Loucy (cell line): ENCODE results near the gene CACNA2D4.

Experiments
- H2AFZ ChIP-seq: fragments of 200-600 bp; sonication (generic); 2 replicates; pipeline ENCODE4 v1.6.0; 2016; ENCODE audit warnings: antibody characterized with exemption, mild to moderate bottlenecking, low read length, moderate library complexity
- H3F3A ChIP-seq: fragments of 200-600 bp; 2 replicates; pipeline ENCODE4 v1.6.0; 2016; ENCODE audit warnings: antibody characterized with exemption, low read depth, mild to moderate bottlenecking
- H3K27me3 ChIP-seq: fragments of 200-600 bp; sonication (generic); 2 replicates; pipeline ENCODE4 v1.6.1; 2014; ENCODE audit warnings: low read length, mild to moderate bottlenecking; ENCODE audit not compliant: insufficient read depth, poor library complexity, severe bottlenecking
- H3K36me3 ChIP-seq: fragments of 200-600 bp; sonication (generic); 2 replicates; pipeline ENCODE4 v1.6.1; 2016; ENCODE audit warnings: low read length; ENCODE audit not compliant: insufficient read depth
- H3K4me1 ChIP-seq: fragments of 200-600 bp; sonication (generic); 2 replicates; pipeline ENCODE4 v1.5.1; 2014; ENCODE audit warnings: low read length, mild to moderate bottlenecking; ENCODE audit not compliant: insufficient read depth, poor library complexity, severe bottlenecking
- H3K4me2 ChIP-seq: fragments of 200-600 bp; sonication (generic); 2 replicates; pipeline ENCODE4 v1.6.0; 2014; ENCODE audit warnings: antibody characterized with exemption, low read length, low read depth, mild to moderate bottlenecking; ENCODE audit not compliant: poor library complexity, severe bottlenecking
- H3K4me3 ChIP-seq: fragments of 200-600 bp; sonication (generic); 2 replicates; pipeline ENCODE4 v1.5.1; 2014; ENCODE audit warnings: low read length, mild to moderate bottlenecking, mixed read lengths; ENCODE audit not compliant: poor library complexity, severe bottlenecking
- H3K79me2 ChIP-seq: fragments of 200-600 bp; sonication (generic); 2 replicates; pipeline ENCODE4 v1.6.1; 2014; ENCODE audit warnings: low read length; ENCODE audit not compliant: insufficient read depth
- H3K9ac ChIP-seq: fragments of 200-600 bp; sonication (generic); 2 replicates; pipeline ENCODE4 v1.6.0; 2014; ENCODE audit warnings: mild to moderate bottlenecking, low read depth, low read length, moderate library complexity; ENCODE audit not compliant: poor library complexity, severe bottlenecking
- H3K9me2 ChIP-seq: fragments of 200-600 bp; sonication (generic); replicated peaks from 2 replicates; pipeline ENCODE4 v1.6.1; 2016; ENCODE audit warnings: low read depth, low read length, mixed read lengths
- H3K9me3 ChIP-seq: fragments of 200-600 bp; sonication (generic); 2 replicates; pipeline ENCODE4 v1.6.1; 2014; ENCODE audit warnings: mild to moderate bottlenecking, antibody characterized with exemption, low read length, low read depth; ENCODE audit not compliant: insufficient read depth
- H4K20me1 ChIP-seq: fragments of 200-600 bp; sonication (generic); 2 replicates; pipeline ENCODE4 v1.6.0; 2014; ENCODE audit warnings: antibody characterized with exemption, low read length, mild to moderate bottlenecking; ENCODE audit not compliant: insufficient read depth, poor library complexity, severe bottlenecking
- EZH2phosphoT487 ChIP-seq: fragments of 200-600 bp; IDR thresholded peaks from 2 replicates; pipeline ENCODE4 v1.6.1; 2018; ENCODE audit warnings: antibody characterized with exemption, mild to moderate bottlenecking, moderate library complexity, borderline replicate concordance
- TF ChIP-seq, protein P1 (sequence below): fragments of 200-600 bp; sonication (generic); conservative IDR thresholded peaks from 2 replicates; pipeline ENCODE4 v1.5.1; 2014; ENCODE audit warnings: mild to moderate bottlenecking, antibody characterized with exemption, low read length

CACNA2D4 gene

DNA sequence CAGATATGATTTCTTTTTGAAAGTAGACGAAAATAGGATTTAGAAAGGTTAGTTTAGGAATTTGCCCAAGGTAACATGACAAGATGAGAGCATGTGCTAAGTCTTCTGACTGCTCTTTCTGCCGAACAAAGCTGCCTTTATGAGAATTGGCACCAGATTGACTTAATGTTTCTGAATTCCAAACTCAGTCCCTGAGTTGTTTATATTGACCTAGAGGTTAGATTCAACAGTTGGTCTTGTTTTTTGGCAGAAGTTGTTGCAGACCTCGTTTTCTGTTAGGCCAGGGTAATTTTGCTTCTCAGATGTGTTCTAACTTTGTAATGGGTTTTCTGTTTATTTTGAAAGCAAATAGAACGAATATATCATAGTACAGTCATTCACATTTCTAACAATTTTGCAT, 159.6 kb downstream of the CACNA2D4 start:
- Histone ChIP-seq H3K9me2 (no peaks in the 10 kb centered on the region), H3K9me3 (no peaks in the 10 kb centered on the region), H3K79me2 (peaks cover 42% of the 10 kb centered on the region), H3K4me3 (no peak overlapping the region), H3K4me2 (no peak overlapping the region), H3K36me3 (peaks cover 64% of the 10 kb centered on the region; the same call in 1 of the 2 replicates), H2AFZ (no peak overlapping the region), H3K27me3 (no peaks in the 10 kb centered on the region), H3F3A (no peaks in the 10 kb centered on the region), H3K4me1 (no peaks in the 10 kb centered on the region), H4K20me1 (peaks cover 17% of the 10 kb centered on the region), H3K9ac (no peak overlapping the region)
- no peak for TF ChIP-seq EZH2phosphoT487
- TF ChIP-seq, protein P1, sequence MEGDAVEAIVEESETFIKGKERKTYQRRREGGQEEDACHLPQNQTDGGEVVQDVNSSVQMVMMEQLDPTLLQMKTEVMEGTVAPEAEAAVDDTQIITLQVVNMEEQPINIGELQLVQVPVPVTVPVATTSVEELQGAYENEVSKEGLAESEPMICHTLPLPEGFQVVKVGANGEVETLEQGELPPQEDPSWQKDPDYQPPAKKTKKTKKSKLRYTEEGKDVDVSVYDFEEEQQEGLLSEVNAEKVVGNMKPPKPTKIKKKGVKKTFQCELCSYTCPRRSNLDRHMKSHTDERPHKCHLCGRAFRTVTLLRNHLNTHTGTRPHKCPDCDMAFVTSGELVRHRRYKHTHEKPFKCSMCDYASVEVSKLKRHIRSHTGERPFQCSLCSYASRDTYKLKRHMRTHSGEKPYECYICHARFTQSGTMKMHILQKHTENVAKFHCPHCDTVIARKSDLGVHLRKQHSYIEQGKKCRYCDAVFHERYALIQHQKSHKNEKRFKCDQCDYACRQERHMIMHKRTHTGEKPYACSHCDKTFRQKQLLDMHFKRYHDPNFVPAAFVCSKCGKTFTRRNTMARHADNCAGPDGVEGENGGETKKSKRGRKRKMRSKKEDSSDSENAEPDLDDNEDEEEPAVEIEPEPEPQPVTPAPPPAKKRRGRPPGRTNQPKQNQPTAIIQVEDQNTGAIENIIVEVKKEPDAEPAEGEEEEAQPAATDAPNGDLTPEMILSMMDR = no peak

DNA sequence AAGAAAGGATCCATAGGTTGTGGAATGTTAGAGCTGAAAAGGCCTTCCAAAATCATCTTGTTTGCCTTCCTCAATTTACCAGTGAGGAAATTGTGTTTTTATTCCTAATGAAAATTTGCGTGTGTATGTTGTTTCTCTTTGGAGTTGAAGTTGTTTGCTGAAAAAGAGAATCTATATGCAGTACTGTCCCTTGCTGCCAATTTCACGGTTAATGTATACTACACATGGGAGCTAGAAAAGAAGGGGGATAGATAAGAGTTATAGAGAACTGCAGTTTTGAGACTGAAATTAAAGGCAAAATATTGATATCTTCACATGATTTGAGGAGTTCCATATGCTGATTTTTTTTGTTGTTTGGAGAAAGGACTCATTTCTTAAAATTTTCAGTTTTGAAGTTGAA, 160.1 kb downstream of the CACNA2D4 start:
- Histone ChIP-seq H3K9ac (no peak overlapping the region), H3K4me2 (no peak overlapping the region), H3K9me2 (no peaks in the 10 kb centered on the region), H3K9me3 (no peaks in the 10 kb centered on the region), H3F3A (no peaks in the 10 kb centered on the region), H3K4me1 (no peaks in the 10 kb centered on the region), H3K4me3 (no peak overlapping the region), H3K79me2 (peaks cover 40% of the 10 kb centered on the region), H3K36me3 (peaks cover 64% of the 10 kb centered on the region; the same call in 1 of the 2 replicates), H4K20me1 (peaks cover 19% of the 10 kb centered on the region), H3K27me3 (no peaks in the 10 kb centered on the region), H2AFZ (no peak overlapping the region)
- TF ChIP-seq, protein P1 = no peak
- no peak for TF ChIP-seq EZH2phosphoT487

DNA sequence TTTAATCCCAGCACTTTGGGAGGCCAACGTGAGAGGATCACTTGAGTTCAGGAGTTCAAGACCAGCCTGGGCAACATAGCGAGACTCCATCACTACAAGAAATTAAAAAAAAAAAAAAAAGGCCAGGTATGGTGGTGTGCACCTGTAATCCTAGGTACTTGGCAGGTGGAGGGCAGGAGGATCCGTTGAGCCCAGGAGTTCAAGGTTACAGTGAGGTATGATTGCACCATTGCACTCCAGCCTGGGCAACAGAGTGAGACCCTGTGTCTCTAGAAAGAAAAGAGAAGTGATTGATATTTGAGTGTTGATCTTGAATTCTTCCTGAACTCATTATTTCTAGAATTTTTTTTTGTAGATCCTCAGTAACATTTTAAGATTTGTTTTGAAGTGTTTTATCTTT, 168.2 kb downstream of the CACNA2D4 start:
- Histone ChIP-seq H3K79me2 (peaks cover 79% of the 10 kb centered on the region), H2AFZ (no peak overlapping the region), H3K36me3 (peaks cover 13% of the 10 kb centered on the region), H3K4me1 (no peaks in the 10 kb centered on the region), H3K4me3 (no peak overlapping the region), H4K20me1 (peaks cover 6% of the 10 kb centered on the region), H3K4me2 (no peak overlapping the region), H3K9me2 (no peaks in the 10 kb centered on the region), H3F3A (0 out of 2 replicates have a peak, but pooled peaks cover 2% of the 10 kb centered on the region), H3K9me3 (peaks cover 11% of the 10 kb centered on the region; the same call in 1 of the 2 replicates), H3K27me3 (no peaks in the 10 kb centered on the region), H3K9ac (no peak overlapping the region)
- TF ChIP-seq, protein P1 = no peak
- no peak for TF ChIP-seq EZH2phosphoT487
